Midbrain (tissue), 1 donor: ENCODE measurements around the gene PDZRN3.
"Not testable (repeated sequence)": the region's sequence is repeated elsewhere in the genome, so short reads cannot be mapped to it uniquely, and the experiment has no call there.

Source experiments
- DNase-seq: peaks from one replicate; lab custom pipeline; 2025; lab: John Stamatoyannopoulos, UW

PDZRN3 gene

GRCh38 chr3:73491287-73491662 is 133.5 kb downstream of the PDZRN3 start:
- no peak for DNase-seq

- DNase-seq: no peak
Measured at GRCh38 chr3:73490453-73491286, 134.1 kb downstream of the PDZRN3 start.

- no peak for DNase-seq
Measured at GRCh38 chr3:73485877-73486330, 138.8 kb downstream of the PDZRN3 start.

- no peak for DNase-seq
Measured at GRCh38 chr3:73484656-73485248, 140.0 kb downstream of the PDZRN3 start.

- DNase-seq: no peak
Measured at GRCh38 chr3:73481888-73482287, 142.9 kb downstream of the PDZRN3 start.

GRCh38 chr3:73480187-73480672 is 144.5 kb downstream of the PDZRN3 start:
- no peak for DNase-seq

GRCh38 chr3:73479325-73479724 is 145.4 kb downstream of the PDZRN3 start:
- no peak for DNase-seq

- DNase-seq: no peak
Measured at GRCh38 chr3:73478858-73479257, 145.9 kb downstream of the PDZRN3 start.

- DNase-seq: no peak
Measured at GRCh38 chr3:73475717-73476116, 149.0 kb downstream of the PDZRN3 start.

- no peak for DNase-seq
Measured at GRCh38 chr3:73475175-73475574, 149.6 kb downstream of the PDZRN3 start.

GRCh38 chr3:73474619-73475018 is 150.1 kb downstream of the PDZRN3 start:
- DNase-seq: no peak

- DNase-seq: no peak
Measured at GRCh38 chr3:73473898-73474416, 150.8 kb downstream of the PDZRN3 start.

GRCh38 chr3:73473181-73473897 is 151.4 kb downstream of the PDZRN3 start:
- DNase-seq: no peak

GRCh38 chr3:73471986-73472787 is 152.6 kb downstream of the PDZRN3 start:
- DNase-seq: no peak

- DNase-seq: no peak
Measured at GRCh38 chr3:73470860-73471259, 153.9 kb downstream of the PDZRN3 start.

- no peak for DNase-seq
Measured at GRCh38 chr3:73469331-73469730, 155.4 kb downstream of the PDZRN3 start.

- DNase-seq: no peak
Measured at GRCh38 chr3:73467211-73467610, 157.5 kb downstream of the PDZRN3 start.

- DNase-seq: no peak
Measured at GRCh38 chr3:73465926-73466325, 158.8 kb downstream of the PDZRN3 start.

GRCh38 chr3:73464126-73464525 is 160.6 kb downstream of the PDZRN3 start:
- not testable (repeated sequence) for DNase-seq

GRCh38 chr3:73461547-73461946 is 163.2 kb downstream of the PDZRN3 start:
- DNase-seq: no peak

- DNase-seq: no peak
Measured at GRCh38 chr3:73459711-73460110, 165.0 kb downstream of the PDZRN3 start.

GRCh38 chr3:73453666-73454065 is 171.1 kb downstream of the PDZRN3 start:
- DNase-seq: no peak
